GM21515 (cell line): Measurements from ENCODE around the gene RAD23B.
A peak's percentile ranks its signal among the peaks of the same experiment; 100 is the strongest.

Source experiments
- ATAC-seq: cut with Tn5 transposase; IDR thresholded peaks from one replicate; pipeline ENCODE4 v1.9.1; 2021; ENCODE audit not compliant: unreplicated experiment

The RAD23B gene

DNA sequence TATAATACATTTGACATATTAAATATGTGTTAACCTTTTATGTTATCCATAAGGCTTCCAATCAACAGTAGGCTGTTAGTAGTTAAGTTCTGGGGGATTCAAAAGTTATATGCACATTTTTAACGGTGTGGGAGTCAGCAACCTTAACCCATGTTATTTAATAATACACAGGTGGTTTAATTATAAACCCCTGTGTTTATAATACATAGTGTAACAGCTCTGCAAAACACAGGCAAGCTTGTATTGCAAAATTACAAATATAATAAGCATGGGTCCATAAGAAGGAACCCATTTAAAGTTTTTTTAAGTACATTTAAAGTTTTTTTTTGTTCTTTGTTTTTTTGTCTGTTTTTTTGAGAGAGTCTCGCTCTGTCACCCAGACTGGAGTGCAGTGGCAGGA, 14.5 kb upstream of the RAD23B start:
- no peak for ATAC-seq

DNA sequence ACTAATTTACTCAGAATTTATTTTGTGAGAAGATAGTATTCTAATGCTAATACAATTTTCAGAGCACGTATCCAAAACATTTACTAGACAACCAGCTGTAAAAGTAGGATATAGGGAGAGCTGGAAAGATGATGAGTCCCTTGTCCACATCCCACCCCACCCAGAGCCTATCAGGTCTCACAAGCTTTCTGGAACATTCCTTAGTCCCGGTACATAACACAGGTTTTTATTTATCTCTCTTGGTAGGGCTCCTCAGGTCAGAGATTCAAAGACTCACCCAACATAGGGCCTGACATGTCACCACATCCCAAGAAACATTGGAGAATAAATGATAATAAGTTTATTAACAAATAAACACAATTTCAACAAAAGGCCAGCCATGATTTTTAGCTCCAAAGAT, 13.8 kb upstream of the RAD23B start:
- no peak for ATAC-seq

DNA sequence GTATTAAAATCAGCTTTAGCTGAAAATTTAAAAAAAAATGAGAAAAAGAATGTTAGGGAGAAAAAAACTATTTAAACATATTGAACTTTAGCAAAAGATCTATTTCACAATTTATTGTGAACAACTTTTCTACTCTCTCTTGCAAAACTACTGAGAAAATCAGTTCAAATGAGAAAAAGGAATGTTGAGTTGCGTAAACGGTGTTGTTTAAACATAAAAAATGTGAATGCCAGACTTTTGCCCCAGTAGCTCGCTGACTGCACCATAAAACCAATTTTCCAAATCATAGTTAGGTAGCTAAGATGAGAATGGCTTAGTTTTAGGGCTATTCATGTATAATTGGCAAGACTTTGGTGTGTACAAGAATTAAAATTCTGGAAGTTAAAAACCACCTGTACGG, 13.4 kb upstream of the RAD23B start:
- ATAC-seq = no peak

GRCh38 chr9:107270082-107270481, 13.0 kb upstream of the RAD23B start:
- ATAC-seq = no peak

DNA sequence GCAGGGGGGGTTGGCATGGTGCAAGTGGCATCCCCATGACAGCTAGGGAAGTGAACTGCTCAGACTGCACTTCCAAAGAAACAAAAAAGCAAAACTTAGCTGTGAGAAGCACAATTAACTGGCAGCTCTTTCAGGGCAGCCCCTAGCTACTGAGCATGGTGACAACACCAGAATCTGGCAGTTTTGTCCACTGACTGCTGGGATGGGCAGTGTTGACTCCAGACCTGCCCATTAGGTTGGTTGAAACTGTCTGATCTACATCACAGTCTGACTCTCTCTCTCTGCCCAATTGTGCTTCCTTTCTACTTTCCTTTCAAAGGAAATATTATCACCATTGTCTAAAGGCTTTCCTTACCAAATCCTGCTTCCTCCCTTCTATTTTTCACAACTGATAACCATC, 12.5 kb upstream of the RAD23B start:
- no peak for ATAC-seq

GRCh38 chr9:107273634-107274033, 9.4 kb upstream of the RAD23B start:
- no peak for ATAC-seq

- ATAC-seq = no peak
Measured at GRCh38 chr9:107274096-107274495, 9.0 kb upstream of the RAD23B start.

GRCh38 chr9:107274953-107275422, 8.1 kb upstream of the RAD23B start:
- no peak for ATAC-seq

- ATAC-seq = no peak
Measured at GRCh38 chr9:107275530-107275929, 7.5 kb upstream of the RAD23B start.

DNA sequence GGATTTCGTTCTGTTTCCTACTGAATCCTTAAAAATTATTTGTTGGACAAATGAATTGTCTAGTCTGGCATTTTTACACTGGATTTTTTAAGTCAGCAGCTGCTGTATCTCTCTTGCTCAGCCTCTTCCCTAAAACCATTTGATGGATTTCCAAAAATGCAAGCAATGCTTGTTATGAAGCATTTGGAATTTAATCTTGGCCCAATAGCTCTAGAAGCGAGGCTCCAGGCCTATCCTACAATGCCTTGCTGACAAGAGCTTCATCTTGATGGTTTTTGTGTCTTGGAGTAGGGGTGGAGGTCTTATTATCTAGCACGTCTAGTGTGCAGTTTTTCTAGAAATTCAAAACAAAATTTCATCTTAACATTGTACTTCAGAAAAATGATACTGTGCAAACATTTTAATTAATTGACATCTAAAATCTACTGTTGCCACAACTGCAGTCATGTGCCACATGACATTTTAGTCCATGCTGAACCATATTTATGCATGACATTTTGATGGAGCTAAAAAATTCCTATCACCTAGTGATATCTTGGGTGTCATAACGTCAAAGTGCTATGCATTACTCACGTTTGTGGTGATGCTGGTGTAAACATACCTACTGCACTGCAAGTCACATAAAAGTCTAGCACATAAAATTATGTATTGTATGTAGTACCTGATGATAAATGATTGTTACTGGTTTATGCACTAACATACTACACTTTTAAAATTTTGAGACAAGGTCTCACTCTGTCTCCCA, 5.9 kb upstream of the RAD23B start:
- ATAC-seq = no peak

DNA sequence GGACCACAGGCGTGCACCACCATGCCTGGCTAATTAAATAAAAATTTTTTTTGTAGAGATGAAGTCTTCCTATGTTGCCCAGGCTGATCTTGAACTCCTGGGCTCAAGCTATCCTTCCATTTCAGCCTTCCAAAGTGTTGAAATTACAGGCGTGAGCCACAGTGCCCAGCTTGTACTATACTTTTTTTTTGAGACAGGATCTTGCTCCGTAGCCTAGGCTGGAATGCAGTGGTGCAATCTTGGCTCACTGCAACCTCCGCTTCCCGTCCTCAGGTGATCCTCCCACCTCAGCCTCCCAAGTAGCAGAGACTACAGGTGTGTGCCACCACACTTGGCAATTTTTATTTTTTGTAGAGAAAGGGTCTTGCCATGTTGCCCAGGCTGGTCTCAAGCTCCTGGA, 5.3 kb upstream of the RAD23B start:
- ATAC-seq = no peak

GRCh38 chr9:107279086-107279485, 4.0 kb upstream of the RAD23B start:
- ATAC-seq = no peak

GRCh38 chr9:107280543-107280942, 2.5 kb upstream of the RAD23B start:
- ATAC-seq = no peak

DNA sequence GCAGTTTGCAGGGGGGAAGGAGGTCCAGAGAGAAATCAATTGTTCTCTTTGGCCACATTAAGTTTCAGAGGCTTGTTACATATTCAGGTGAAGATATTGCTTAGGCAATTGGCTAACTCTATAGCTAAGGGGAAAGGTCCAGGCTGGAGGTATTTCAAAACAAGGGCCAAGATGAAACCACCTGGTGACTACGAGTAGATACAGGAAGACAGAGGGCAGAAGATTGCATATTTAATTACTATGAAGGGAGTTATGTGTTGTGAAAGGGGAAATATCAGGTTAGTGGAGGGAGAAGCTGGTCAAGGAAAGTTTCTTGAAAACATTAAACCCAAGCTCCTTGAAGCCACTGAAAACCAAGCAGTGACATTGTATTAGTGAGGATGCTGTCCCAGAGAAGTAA, 1.9 kb upstream of the RAD23B start:
- ATAC-seq = no peak

DNA sequence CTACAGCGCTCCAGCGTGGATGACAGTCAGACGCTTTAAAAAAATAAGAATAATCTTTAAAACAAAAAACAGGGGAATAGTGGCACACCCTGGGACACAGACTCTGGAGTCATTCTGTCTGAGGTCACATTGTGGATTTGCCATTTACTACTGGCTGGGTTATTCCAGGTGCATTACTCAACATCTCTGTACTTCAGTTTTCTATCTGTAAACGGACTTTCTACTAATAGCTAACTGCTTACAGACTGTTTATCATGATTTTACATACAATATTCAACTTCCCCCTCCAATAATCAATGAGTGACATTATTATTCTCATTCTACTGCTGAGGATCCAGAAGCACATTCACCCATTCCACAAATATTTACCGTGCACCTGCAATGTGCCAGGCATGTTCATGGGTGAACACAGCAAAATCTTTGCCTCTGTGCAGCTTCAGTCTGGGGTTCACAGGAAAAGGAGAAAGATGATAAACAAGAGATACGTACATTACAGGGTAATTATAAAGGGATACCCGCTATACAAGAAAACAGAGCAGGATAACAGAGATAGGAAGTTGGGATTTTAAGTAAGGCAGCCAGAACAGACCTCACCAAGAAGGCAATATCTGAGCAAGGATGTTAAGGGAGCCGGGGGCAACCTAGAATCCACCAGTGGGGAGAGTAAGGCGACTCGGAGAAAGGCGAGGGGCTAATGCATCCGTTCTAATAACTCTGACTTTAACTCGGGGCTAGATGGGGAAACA, 984 bp upstream of the RAD23B start:
- no peak for ATAC-seq

GRCh38 chr9:107283623-107284616, 841 bp downstream of the RAD23B start:
- peak; percentile 39 for ATAC-seq

- no peak for ATAC-seq
Measured at GRCh38 chr9:107284636-107285035, 1.6 kb downstream of the RAD23B start.

GRCh38 chr9:107285286-107285685, 2.2 kb downstream of the RAD23B start:
- ATAC-seq = no peak

- ATAC-seq = no peak
Measured at GRCh38 chr9:107286057-107286456, 3.0 kb downstream of the RAD23B start.

GRCh38 chr9:107288701-107289100, 5.6 kb downstream of the RAD23B start:
- ATAC-seq = no peak

DNA sequence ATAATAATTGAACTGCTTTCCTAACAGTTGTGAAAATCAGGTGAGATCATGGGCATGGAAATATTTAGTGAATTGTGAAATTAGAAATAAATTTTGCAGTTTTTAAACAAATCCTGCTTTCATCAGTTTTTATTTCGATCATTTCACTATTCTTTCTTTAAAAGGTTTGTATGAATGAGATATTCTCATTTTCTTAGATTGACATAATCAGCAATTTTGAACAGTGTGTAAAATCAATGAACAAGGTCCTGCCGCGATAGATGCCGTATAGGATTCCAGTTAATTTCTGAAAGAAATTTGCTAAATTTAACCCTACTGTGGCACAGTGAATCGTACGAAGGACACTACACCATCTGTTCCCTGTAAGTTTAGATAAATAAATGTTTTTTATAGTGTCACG, 7.5 kb downstream of the RAD23B start:
- ATAC-seq = no peak
